Stimulated activated CD4-positive, alpha-beta T cell treated with anti-CD3 and anti-CD28 coated beads, Interleukin-4, amount 100 ng/mL, for 48 hours (primary cell): ENCODE data around the gene PHAF1.

ENCODE experiments used
- DNase-seq, 2 donors: peaks; one replicate each; pipeline ENCODE4 v3.0.0-alpha.2; 2020; ENCODE audit warnings: low read depth in 2 of 2

Gene PHAF1

DNA sequence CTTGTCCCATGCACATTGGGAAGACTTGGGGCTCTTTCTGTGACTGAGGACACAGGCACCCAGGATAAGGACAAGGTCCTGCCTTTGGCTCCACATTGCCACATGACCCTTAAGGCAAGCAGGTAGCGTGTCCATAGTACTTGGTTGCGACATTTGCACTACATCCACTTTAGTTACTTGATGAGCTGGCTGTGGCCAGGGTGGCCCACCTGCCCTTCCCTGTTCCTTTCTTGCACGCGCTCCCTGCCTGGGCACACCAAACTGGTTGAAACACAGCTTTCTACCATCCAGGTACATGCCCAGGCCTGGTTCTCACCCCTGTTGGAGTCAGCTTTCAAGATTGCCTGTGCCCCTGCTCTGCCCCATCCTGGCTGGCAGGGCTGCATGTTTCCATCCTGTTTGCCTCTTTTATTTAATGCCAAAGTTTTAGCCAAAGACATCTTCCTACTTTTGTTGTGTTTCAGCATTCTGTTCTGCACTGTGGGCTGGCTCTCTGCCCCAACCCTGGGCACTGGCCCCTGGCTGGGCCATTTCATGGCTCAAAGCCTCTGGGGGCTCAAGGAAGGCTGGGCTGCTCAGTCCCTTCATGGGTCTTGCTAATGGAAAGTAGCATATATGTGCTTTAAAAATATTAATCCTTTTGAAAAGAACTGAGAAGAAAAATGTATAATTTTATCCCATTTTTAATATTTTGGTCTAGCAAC is 37.8 kb downstream of the PHAF1 start:
- no peak for DNase-seq

DNA sequence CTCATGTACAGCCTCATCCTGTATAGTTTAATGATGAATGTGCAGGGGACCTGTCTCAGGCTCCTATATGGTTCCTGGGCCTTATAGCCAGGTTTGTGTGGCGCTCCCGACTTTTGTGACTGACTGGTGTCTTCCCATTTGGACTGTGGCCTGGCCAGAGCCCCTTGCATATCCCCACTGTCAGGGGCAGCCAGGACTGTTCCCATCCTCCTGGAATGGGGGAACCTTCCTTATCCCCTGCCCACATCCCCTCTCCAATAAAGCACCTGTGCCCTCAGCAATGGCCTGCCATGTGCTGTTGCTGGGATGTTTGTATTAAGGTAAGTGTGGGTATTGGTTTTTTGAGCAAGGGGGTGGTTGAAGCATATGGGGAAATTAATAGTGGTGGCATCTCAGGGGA is 38.5 kb downstream of the PHAF1 start:
- DNase-seq = no peak

DNA sequence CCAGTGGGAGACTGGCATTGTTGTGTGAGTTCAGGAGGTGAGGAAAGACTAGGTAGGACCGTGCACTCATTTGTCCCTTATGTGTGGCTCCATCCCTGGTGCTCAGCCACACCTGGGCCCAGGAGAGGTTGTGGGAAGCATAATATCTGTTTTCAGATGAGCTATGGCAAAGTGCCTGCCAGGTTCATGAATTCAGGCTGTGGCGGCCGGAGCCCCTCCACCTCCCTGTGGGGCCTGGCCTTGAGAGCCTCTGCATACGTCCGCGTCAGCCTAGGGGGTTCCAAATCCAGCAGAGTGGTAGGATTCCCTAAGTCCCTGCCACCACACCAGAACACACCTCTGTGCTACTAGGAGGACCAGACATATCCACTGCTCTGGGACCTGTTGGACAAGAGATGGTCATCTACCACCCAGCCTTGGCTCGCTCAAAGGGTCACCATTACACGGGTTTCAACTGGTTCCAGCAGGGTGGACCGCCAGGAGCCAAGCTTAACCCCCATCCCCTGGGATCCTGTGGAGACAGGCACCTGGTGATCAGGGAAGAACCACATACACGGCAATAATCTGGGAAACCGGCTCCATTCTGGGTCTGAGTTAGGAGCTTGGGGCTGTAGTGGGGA is 39.0 kb downstream of the PHAF1 start:
- DNase-seq = no peak

DNA sequence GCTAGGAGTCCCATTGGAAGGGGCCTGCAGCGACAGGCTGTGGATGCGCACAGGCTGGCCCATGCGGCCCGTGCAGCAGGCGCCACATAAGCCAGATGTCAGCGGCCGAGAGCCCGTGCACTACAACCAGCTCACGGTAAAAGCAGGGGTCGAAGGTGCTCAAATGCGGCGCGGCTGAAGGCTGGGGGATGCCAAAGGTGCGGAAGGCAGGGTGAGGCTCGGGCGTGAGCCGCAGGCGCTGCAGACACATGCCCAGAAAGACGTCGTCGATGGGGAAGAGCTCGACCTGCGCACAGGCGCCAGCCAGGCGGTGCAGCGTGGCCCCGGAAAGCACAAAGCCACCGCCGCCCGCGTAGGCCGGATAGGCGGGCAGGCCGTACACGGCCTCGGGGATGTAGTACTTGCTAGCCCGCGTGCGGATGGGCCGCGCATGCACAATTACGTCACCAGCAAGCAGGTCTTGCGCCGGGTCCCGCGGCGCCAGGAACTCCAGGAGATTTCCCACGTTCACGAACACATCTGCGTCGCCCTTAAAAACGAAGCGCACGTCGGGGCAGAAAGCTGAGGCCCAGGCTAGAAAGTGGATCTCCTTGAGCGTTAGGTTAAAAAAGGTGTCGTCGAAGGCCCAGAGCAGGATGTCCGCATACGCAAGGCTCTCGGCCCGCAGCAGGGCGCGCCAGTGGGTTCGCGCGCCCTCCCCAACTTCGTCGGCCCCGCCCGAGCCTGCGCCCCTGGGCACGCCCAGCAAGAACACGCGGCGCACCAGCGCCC is 39.7 kb downstream of the PHAF1 start:
- DNase-seq = no peak

DNA sequence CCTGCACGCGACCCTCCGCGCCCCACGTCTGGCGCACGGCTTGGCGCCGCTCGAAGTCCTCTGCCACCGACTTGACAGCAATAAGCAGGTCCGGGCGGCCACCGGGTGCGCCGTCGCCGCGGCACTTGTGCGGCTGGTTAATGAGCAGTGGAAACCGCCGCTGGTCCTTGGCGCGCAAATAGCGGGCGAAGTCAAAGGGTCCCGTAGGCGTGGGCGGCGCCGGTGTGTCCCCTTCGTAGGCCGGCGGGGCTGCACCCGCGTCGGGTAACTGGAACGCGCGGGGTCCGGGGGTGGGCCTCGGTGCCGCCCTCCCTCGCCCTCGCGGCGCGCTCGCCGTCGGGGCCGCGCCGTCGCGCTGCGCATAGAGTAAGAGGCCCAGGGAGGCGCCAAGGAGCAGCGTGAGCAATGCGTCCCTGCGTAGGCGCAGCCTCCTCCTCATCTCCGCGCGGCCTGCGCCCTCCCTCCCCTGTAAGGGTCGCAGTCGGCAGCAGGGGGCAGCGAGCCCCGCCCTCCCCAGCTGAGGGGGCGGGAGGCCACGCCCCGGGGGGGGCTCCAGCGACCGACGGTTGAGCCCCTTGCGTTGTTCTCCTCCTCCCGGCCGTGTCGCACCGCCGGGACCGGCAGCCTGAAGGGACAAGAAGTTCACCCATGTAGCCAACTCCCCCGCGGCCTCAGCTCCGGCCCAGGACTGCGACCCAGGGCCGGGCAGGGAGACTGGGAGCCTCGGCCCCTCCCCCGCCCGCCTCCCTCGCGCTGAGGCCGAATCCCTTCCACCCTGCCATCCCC is 40.5 kb downstream of the PHAF1 start:
- no peak for DNase-seq

DNA sequence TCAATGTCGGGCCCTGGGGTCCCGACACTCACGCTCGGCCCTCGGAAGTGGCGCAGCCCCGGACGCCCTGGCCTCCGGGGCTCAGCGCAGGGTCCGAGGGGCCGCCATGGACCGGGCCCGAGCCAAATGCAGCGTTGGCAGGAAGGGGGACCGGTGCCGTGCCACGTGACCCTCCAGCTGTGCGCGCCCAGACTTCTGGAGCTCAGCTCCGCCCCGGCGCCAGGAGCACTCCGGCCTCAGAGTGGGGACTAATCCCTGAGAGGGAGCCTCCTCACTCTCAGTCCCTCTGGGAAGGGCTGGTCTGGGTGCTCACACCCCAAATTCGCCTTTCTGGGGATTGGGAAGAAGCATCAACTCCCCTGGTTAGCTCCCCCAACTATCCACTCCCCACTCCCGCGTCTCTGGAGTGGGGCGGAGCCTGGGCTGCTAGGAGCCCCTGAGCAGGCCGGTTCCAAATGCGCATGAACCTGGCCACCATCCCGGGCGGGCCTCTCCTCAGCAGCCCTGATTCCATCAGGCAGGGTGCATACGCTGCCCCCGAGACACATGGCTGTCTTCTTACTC is 41.2 kb downstream of the PHAF1 start, which contains the start of gene B3GNT9:
Gene B3GNT9 (minus strand): TSS at position 166 of the 564 bp plus-strand sequence. CDS start 513 bp downstream, outside the sequence.
- DNase-seq = no peak

DNA sequence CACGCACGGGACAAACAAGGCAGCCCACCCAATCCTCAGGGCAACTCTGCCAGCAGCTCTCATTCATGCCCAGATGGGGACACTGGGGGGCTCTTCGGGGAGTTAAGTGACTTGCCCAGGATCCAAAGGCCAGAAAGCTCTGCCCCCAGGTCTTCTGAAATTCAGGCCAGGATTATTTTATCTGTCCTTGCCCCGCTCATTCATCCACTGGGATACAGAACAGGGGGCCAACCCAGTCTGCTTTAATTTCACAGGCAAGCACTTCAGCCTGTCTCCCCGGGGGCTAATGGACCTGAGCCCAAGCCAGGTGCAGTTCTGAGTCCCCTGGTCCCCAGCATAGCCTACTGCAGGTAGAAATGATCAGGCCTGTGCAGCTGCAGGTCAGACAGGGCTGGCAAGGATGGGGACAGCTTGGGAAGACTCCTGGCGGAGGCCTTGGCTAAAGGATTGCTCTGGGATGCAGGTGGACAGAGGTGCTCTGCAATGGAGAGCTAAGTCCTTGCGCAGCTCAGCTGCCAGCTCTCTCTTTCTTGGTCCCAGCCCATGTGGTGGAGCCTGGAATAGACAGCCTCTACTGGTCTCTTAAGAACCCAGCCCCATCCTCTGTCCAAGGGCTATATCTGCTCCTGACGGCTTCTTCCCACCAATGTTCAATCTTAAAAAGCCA is 41.8 kb downstream of the PHAF1 start:
- DNase-seq = no peak

DNA sequence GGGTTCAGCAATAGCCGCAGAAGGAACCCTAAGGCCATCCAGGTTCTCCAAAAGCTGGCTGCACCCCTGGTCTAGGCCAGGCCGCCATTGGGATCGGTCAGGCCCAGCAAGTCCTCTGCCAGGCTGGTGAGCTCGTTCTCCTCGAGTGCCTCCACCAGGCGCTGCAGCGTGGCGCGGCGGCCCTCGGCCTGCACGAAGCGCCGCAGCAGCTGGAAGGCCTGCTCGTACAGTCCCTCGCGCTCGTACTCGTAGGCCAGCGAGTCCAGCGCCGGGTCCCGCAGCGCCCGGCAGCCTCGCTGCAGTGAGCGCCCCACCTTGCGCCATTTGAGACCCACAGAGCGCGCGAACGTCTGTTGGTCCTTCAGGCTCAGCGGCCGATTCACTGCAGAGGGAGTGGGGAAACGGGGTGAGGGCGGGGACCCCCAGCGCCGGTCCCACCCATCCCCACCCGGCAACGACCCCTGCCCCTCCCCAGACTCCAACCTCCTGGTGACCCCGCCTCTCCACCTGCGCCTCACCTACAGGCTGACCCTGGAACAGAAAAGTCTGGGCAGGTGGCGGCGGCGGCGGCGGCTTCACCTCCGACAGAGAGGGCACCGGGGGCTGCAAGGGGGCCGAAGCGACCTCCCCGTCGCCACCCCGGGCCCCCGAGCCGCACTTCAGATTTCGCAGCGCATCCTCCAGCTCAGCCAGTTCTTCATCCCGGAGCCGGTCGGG is 45.0 kb downstream of the PHAF1 start:
- no peak for DNase-seq

DNA sequence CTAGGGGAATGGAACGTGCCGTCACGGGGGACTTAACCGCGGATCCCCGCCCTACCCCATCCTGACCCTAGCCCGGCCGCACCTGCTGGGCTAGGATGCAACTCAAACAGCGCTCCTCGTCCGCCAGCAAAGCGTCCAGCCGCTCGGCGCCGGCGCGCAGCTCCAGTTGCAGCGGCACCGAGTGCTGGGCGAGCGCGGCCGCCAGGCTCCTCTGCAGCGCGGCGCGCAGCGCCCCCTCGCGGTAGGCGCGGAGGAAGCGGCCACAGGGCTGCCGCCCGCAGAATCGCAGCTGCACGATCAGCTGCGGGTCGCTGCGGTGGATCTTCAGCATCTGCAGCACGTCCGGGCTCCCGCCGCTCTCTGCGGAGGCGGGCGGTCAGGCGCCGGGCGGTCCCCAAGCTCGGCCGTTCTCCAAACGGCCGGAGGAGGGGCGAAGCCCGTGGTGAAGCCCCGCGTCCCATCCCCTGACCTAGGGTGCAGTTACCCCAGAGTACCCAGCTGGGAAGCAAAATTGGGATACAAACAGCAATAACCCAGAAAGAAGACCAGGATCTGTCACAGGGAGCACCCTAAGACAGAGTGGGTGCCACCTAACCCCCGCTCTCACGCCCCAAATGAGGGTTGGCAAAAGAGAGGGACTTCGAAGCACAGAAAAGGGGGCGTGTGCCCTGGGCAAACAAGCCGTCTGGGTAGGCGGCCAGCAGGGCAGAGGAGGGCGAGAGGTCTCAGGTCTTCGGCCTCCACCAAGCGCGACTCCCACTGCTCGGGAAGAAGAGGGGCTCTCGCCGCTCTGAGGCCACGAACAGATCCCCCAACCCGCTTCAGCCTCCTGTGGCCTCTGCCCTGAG is 45.8 kb downstream of the PHAF1 start:
- DNase-seq = peak; percentile 72 to 83

DNA sequence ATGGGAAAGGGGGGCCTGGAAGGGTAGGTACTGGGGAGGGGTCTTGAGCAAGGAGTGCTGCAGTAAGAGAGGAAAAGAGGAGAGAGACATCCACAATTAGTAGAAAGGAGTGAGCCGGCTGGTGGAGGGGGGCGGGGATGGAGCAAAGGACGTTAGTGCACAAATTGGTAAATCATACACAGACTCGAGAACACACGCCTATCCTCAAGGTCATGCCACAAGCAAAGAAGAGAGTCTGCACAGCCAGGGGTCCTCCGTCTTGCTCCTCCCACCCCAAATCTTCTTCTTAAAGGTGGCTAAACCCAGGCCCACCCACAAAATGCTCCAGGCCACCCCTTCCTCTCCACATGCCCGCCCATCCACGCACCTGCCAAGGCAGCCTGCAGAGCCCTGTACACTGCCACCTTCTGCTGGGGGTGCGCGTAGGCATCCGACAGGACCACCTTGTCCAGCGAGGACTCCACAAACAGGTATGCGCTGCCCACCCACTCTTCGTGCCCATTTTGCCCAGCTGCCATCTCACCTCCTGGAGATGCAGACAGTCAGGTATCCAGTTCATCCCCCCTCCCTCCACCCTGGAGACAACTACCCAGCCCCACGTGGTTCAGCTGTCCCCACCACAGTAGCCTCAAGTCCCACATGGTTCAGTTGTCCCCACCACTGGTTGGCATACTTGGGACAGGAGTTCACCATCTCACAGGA is 46.6 kb downstream of the PHAF1 start:
- DNase-seq = no peak

DNA sequence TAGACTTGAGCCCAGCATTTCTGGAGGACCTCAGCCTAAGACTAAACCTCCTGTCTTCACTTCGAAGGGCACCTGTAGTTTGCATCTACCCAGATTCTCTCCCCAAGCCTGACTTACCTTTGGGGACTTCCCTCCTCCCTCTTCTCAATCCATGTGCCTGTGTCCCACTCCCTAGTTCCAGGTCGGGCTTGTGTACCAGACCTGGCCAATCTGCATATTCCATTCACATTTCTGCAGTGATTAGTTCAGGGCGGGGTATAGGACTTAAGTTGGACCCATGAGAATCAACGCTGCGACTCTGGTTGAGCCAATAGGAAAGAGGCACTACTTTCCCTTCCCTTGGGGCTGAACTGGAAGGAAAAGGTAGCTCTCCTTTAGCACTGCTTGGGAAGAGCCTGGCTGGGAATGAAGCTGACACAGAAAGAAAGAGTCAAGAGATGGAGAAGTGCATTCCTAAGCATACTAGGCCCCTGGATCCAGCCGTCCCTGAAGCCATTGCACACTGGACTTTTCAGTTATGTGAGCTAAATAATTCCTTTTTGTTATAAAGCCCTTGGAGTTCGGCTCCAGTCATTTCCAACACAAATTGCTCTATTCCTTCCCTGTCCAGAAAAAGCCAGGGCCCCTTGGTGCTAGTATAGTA is 47.5 kb downstream of the PHAF1 start:
- DNase-seq = no peak

DNA sequence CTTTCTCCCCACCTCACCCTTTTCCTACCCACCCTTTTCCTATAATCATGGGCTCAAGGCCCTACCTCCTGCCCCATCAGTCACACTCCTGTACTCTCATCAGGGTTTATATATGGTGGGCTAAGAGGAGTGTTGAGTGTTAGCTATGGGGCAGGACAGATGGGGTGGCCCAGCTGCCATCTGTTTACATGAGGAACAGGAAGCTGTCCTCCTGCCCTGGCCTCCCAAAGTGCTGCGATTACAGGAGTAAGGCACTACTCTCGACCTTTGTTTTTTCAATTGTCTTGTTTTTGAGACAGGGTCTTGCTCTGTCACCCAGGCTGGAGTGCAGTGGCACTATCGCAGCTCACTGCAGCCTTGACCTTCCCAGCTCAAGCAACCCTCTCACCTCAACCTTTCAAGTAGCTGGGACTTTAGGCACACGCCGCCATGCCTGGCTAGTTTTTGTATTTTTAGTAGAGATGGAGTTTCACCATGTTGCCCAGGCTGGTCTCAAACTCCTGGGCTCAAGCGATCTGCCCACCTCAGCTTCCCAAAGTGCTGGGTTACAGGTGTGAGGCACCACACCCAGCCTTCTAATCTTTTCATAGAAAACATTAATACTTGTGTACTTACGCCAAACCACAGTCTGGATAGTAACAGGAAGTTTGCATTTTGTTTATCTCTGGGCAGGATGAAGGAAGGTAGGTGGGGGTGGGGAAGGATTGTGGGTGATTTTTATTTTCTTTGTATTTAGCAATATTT is 48.3 kb downstream of the PHAF1 start:
- DNase-seq = no peak

DNA sequence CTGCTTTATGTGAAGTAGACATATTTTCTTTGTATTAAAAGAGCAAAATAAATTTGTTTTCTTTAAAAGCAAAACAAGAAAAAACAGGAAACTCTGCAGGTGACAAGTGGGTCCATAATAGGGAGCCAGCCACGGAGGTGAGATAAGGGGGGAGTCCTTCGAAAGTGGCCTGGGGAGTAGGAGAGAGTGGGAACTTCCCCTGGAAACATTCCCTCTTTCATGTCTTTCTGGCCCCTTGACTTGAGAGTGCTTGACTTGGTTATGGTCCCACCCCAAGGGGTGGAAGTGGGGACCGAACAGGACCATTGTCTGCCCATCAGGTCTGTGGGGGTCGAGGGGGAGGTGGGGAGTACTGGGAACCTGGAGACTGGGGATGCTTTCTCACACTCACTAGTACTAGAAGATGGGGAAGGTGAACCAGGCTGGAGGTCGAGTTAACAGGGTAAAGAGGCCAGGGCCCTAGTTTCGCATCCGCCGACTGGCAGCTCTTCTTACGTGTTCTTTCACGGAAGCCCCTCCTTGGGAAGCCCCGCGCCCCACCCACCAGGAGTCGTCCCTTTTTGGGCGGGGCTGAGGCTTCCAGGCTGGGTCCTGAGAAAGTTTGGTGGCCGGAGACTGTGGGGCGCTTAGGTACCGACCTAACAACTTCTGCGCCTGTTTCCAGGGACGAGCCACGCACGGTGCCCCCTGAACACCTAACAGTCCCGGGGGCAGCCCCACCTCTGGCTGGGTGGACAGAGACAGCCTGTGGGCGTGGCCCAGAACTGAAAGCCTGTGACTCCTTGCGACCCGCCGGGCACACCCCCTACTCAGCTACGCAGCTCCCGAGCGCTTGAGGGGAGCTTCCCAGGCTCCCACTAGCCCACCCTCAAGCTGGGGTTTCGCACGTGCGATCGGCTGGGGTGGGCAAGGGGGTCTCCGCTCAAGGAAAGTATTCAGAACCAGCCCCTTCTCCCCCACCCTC is 49.2 kb downstream of the PHAF1 start:
- DNase-seq = peak; percentile 67 to 76

DNA sequence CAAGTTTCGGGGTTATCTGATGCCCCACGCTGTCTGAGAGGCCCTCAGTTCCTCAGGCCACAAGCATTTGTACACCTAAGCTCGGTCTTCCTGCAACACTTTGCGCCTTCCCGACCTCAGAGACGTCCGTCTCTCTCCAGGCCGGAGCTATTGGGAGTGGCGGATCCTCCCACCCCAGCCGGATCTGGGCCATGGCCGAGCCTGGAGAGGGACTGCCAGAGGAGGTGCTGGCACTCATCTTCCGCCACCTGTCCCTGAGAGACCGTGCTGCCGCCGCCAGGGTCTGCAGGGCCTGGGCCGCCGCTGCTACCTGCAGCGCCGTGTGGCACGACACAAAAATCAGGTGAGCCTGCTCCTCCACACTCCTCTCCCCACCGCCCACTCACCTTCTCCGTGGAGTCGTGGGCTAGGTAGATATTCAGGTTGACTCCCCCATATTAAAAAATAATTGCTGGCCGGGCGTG is 51.9 kb downstream of the PHAF1 start:
- DNase-seq = no peak

DNA sequence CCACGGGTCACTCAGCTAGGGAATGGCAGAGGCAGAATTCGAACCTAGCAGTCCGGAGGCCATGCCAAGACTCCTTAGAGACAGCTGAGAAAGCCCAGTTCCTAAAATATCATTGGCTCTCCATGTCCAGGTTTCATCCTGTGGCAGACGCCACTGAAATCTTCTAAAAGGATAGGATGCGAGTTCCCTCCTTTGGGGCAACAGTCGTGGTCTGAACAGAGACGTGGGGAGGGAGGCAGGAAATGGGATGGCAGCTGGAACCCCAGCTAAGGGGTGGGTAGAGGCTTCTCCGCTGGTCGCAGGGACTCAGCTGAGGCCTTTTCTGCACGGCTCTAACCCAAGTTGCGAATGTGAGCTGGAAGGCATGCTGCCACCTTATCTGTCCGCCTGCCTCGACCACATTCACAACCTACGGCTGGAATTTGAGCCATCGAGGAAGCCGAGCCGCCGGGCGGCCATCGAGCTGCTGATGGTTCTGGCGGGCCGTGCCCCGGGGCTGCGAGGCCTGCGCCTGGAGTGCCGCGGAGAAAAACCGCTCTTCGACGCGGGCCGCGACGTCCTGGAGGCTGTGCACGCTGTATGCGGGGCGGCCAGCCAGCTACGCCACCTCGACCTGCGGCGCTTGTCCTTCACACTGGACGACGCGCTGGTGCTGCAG is 52.9 kb downstream of the PHAF1 start:
- DNase-seq = no peak
